ENCODE data around the gene MED29. TPM values are rescaled to one million over a fixed set of nuclear protein-coding genes. Genes with fewer than 3 reads are reported as not detected.

Gene MED29
- total RNA-seq, 1 experiment from 2014 or later: 32.0 TPM

DNA sequence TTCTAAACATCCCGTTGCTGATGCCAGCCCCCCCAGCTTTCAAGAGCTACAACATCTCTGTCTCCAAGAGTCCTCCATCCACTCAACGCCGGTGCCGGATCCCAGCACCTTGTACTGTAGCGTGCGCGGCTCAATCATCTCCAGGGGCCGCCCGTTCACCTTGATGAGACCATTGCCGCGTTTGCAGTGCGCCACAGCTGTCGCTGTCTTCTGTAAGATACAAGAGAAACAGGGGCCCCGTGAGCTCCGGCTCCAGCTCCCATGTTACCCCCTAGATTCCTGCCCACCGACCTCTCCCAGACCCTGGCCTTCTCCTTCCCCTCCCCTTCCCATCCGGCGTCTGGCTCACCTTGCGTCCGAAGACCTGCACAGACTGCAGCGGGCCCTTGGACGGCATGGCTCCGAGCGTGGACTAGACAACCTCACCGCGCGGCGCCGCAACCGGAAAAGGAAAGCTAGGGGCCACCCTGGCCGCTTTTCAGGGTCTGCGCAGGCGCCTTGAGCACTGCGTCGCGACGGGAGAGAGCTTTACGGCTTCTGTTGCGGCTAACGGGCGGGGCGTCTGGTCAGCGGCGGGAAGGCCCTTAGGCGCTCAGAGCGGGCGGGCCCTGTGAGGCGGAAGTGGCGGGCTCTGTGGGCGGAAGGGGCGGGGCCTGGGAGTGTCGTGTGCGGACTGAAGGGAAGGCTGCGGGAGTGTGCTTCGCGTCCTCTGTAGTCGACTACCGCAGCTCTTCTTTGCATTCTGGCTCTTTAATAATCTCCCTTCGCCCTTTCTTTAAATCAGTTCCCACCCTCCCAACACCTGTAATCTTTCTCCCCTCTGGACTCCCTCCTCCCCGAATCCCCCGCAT lies 44.5 kb downstream of the MED29 start, which contains the start of gene RPS16 (continued):
- TF ChIP-seq, protein P1, sequence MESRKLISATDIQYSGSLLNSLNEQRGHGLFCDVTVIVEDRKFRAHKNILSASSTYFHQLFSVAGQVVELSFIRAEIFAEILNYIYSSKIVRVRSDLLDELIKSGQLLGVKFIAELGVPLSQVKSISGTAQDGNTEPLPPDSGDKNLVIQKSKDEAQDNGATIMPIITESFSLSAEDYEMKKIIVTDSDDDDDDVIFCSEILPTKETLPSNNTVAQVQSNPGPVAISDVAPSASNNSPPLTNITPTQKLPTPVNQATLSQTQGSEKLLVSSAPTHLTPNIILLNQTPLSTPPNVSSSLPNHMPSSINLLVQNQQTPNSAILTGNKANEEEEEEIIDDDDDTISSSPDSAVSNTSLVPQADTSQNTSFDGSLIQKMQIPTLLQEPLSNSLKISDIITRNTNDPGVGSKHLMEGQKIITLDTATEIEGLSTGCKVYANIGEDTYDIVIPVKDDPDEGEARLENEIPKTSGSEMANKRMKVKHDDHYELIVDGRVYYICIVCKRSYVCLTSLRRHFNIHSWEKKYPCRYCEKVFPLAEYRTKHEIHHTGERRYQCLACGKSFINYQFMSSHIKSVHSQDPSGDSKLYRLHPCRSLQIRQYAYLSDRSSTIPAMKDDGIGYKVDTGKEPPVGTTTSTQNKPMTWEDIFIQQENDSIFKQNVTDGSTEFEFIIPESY (IDR thresholded peaks at IDR 0.05; ENCODE audit: extremely low read depth, insufficient replicate concordance, low read length): peak; percentile 57
- TF ChIP-seq EGR1 (IDR thresholded peaks at IDR 0.05; ENCODE audit: low read depth) (peak; percentile 50), POLR2A (IDR thresholded peaks at IDR 0.05; ENCODE audit: borderline replicate concordance, extremely low read depth, insufficient read depth, insufficient read length) (peak; percentile 96), CEBPB (IDR thresholded peaks at IDR 0.05; ENCODE audit: low read depth) (no peak), ZFX (IDR thresholded peaks at IDR 0.05) (peak; percentile 30; the same call in 1 of the 2 replicates), YY1 (IDR thresholded peaks at IDR 0.05; ENCODE audit: extremely low read depth, insufficient replicate concordance, low read depth, low read length) (peak; percentile 78)

DNA sequence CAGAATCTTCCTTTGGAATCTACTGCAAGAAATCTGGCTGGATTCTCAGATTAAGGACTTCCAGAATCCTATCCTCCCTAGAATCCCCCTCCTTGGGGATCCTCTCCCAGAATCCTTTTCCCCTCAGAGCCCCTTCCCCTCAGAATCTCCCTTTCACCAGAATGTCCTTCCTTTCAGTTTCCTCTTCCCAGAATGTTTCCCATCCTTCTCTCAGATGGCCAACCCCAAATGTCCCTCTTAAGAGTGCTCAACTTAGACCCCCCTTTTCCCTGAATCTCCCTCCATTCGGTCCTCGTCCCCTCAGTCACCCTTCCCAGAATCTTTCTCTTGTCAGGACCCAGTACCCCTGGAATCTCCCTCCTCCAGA lies 45.2 kb downstream of the MED29 start:
- ChIA-PET POLR2A (interaction anchor here (0.6 to 2.6 kb wide), 33 partner anchors 8 to 535 kb away, joined by 3 to 35 read pairs (median 5); partner anchors contain the start of genes EID2, EID2B, MED29 and PAF1), RAD21 (ENCODE audit: low non-redundant PET in 1 of 2, low total read pairs in 2 of 2, uncharacterized antibody in 2 of 2, unreplicated experiment in 2 of 2) (no interaction called here), CTCF (interaction anchor here (0.7 kb wide), 2 partner anchors 45 to 67 kb away, joined by 3 read pairs; partner anchors contain the start of genes MED29 and PAF1)
- DNase-seq (ENCODE audit: low read depth, low spot score) (no peak), ATAC-seq (no peak)
- H4K20me1 ChIP-seq (ENCODE audit: insufficient read depth): peaks cover 13% of the 10 kb centered on the region; the same call in 1 of the 2 replicates
- H3K27ac ChIP-seq (ENCODE audit: low read depth, low read length): peak overlapping the region; percentile 84
- H3K36me3 ChIP-seq (ENCODE audit: control insufficient read depth in 1 of 2, insufficient read depth in 2 of 2, low read length in 2 of 2): peaks cover 26 to 34% of the 10 kb centered on the region in 2 experiments; a peak in 3 of 4 replicates
- intact Hi-C loops (cut with micrococcal nuclease): no loop called here
- TF ChIP-seq FOSL1 (IDR thresholded peaks at IDR 0.05; ENCODE audit: low read depth): 0 out of 2 replicates have a peak, but pooled peaks have one; percentile 8
- TF ChIP-seq POLR2A (IDR thresholded peaks at IDR 0.05; ENCODE audit: borderline replicate concordance, extremely low read depth, insufficient read depth, insufficient read length): no peak
- peak overlapping the region; percentile 92 for H3K4me2 ChIP-seq (ENCODE audit: low read length)
- H3K79me2 ChIP-seq (ENCODE audit: insufficient read depth, low read length): peaks cover 36% of the 10 kb centered on the region
- H3K9ac ChIP-seq (ENCODE audit: low read length): peak overlapping the region; percentile 100
- peak overlapping the region; percentile 98 to 99 for H3K4me3 ChIP-seq (replicated peaks in 1 of 2; ENCODE audit: low read depth in 1 of 2, low read length in 2 of 2)
- BruUV-seq (replicated peaks): TSS peak; percentile 99
- no peaks in the 10 kb centered on the region for H3K9me2 ChIP-seq (ENCODE audit: insufficient read depth)
- no peak overlapping the region for H2AFZ ChIP-seq (ENCODE audit: low read depth, low read length, poor library complexity, severe bottlenecking)
- H3K4me1 ChIP-seq (ENCODE audit: control insufficient read depth in 1 of 2, insufficient read depth in 2 of 2, low read length in 2 of 2): peaks cover 28 to 66% of the 10 kb centered on the region in 2 experiments
- no peaks in the 10 kb centered on the region for H3K9me3 ChIP-seq (ENCODE audit: control insufficient read depth in 1 of 2, insufficient read depth in 1 of 2, low read depth in 1 of 2, low read length in 2 of 2)
- H3K27me3 ChIP-seq (ENCODE audit: insufficient read depth, low read length): no peaks in the 10 kb centered on the region
